ENCODE measurements around the gene KIRREL3. TPM values are rescaled to one million over a fixed set of nuclear protein-coding genes. Genes with fewer than 3 reads are reported as not detected.

The KIRREL3 gene
- polyA plus RNA-seq, 1 donor (not counting 4 experiments of a cell fraction or from before 2014, with no cell fraction given): 0.04 TPM

DNA sequence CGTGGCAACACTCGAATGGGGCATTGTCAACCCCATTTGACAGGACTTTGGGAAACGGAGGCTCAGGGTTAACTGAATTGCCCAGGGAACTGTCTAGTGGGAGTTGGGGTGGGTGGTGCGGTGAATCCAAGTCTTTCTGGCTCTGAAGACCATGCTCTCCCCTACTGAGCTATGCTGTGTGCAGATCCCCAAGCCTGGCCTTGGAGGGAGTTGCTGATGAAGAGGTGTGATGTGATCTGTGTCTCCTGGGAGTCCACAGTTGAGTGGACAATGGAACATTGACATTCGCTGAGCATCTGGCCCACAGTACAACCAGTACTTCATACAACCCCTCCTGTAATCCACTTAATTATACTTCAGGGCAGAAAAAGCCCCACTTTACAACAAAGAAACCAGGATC lies 472.9 kb downstream of the KIRREL3 start:
- Histone ChIP-seq H3K9ac (ENCODE audit: control insufficient read depth, extremely low read depth, insufficient read depth, low read length) (no peak overlapping the region), H2AFZ (ENCODE audit: control insufficient read depth, low read length) (no peak overlapping the region), H3K27me3 (ENCODE audit: control insufficient read depth, extremely low read depth, insufficient read depth, low read length) (no peaks in the 10 kb centered on the region), H3K4me2 (ENCODE audit: control insufficient read depth, extremely low read depth, insufficient read depth, low read depth, low read length) (no peak overlapping the region), H4K20me1 (ENCODE audit: control insufficient read depth, extremely low read depth, insufficient read depth, low read length) (no peaks in the 10 kb centered on the region), H3K79me2 (ENCODE audit: control insufficient read depth, insufficient read depth, low read length) (no peaks in the 10 kb centered on the region), H3K9me3 (ENCODE audit: control insufficient read depth, low read depth, low read length) (no peaks in the 10 kb centered on the region), H3K4me1 (ENCODE audit: control insufficient read depth, extremely low read depth, insufficient read depth, low read length) (no peaks in the 10 kb centered on the region), H3K4me3 (ENCODE audit: control insufficient read depth in 2 of 3, extremely low read depth in 1 of 3, insufficient read depth in 2 of 3, low read depth in 1 of 3, low read length in 3 of 3) (no peak overlapping the region), H3K36me3 (ENCODE audit: control insufficient read depth in 2 of 2, extremely low read depth in 1 of 2, insufficient read depth in 2 of 2, low read length in 2 of 2) (no peaks in the 10 kb centered on the region), H3K9me1 (ENCODE audit: control insufficient read depth, extremely low read depth, insufficient read depth, low read length) (no peaks in the 10 kb centered on the region), H3K27ac (ENCODE audit: control insufficient read depth, insufficient read depth, low read length) (no peak overlapping the region)
- TF ChIP-seq EZH2 (IDR thresholded peaks at IDR 0.05; ENCODE audit: low read length): no peak
- TF ChIP-seq CTCF (optimal IDR thresholded peaks at IDR 0.05 in 1 of 3, IDR thresholded peaks at IDR 0.05 in 1 of 3, conservative IDR thresholded peaks at IDR 0.05 in 1 of 3; ENCODE audit: extremely low read depth in 1 of 3, insufficient read depth in 2 of 3, low read length in 3 of 3): no peak
- FAIRE-seq: no peak
- dilution Hi-C loops (cut with MboI; ENCODE audit: extremely low pct_ligation_motif_present, low sequenced_read_pairs): no loop called here
- DNase-seq (ENCODE audit: low read depth, low spot score): no peak

DNA sequence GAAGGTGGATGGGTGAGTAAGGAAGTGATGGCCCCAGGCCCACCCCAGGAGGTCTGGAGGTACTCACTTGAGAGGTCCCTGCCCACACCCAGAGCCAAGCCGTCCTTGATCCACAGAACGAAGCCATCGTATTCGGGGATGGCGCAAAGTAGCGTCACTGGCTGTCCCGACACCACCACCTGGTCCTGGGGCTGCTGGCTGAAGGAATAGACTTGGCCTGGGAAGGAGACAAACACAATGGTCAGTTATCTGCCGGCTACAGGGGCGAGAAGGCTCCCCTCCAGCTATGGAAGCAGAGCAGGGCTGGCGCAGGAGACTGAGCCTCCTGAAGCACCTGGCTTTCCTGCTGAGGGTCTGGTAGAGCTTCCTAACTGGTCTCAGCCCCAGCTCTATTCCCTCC lies 474.1 kb downstream of the KIRREL3 start:
- H3K9ac ChIP-seq (ENCODE audit: control insufficient read depth, extremely low read depth, insufficient read depth, low read length): no peak overlapping the region
- H3K36me3 ChIP-seq (ENCODE audit: control insufficient read depth in 2 of 2, extremely low read depth in 1 of 2, insufficient read depth in 2 of 2, low read length in 2 of 2): no peaks in the 10 kb centered on the region
- H3K27ac ChIP-seq (ENCODE audit: control insufficient read depth, insufficient read depth, low read length): no peak overlapping the region
- no peak overlapping the region for H2AFZ ChIP-seq (ENCODE audit: control insufficient read depth, low read length)
- H3K4me3 ChIP-seq (ENCODE audit: control insufficient read depth in 2 of 3, extremely low read depth in 1 of 3, insufficient read depth in 2 of 3, low read depth in 1 of 3, low read length in 3 of 3): no peak overlapping the region
- no peaks in the 10 kb centered on the region for H3K4me1 ChIP-seq (ENCODE audit: control insufficient read depth, extremely low read depth, insufficient read depth, low read length)
- dilution Hi-C loops (cut with MboI; ENCODE audit: extremely low pct_ligation_motif_present, low sequenced_read_pairs): no loop called here
- DNase-seq (ENCODE audit: low read depth, low spot score): no peak
- FAIRE-seq: no peak
- no peaks in the 10 kb centered on the region for H3K9me1 ChIP-seq (ENCODE audit: control insufficient read depth, extremely low read depth, insufficient read depth, low read length)
- no peaks in the 10 kb centered on the region for H3K27me3 ChIP-seq (ENCODE audit: control insufficient read depth, extremely low read depth, insufficient read depth, low read length)
- no peak for TF ChIP-seq CTCF (optimal IDR thresholded peaks at IDR 0.05 in 1 of 3, IDR thresholded peaks at IDR 0.05 in 1 of 3, conservative IDR thresholded peaks at IDR 0.05 in 1 of 3; ENCODE audit: extremely low read depth in 1 of 3, insufficient read depth in 2 of 3, low read length in 3 of 3)
- TF ChIP-seq EZH2 (IDR thresholded peaks at IDR 0.05; ENCODE audit: low read length): no peak
- no peaks in the 10 kb centered on the region for H3K79me2 ChIP-seq (ENCODE audit: control insufficient read depth, insufficient read depth, low read length)
- H3K4me2 ChIP-seq (ENCODE audit: control insufficient read depth, extremely low read depth, insufficient read depth, low read depth, low read length): no peak overlapping the region
- H3K9me3 ChIP-seq (ENCODE audit: control insufficient read depth, low read depth, low read length): no peaks in the 10 kb centered on the region
- no peaks in the 10 kb centered on the region for H4K20me1 ChIP-seq (ENCODE audit: control insufficient read depth, extremely low read depth, insufficient read depth, low read length)
